A549 (cell line): Measurements from ENCODE around the gene PTPRN2. TPM values are rescaled to one million over a fixed set of nuclear protein-coding genes. Genes with fewer than 3 reads are reported as not detected.

Source experiments
- ATAC-seq, 2 experiments: fragments of 200-7000 bp in 1 of 2; fragments of >200 bp in 1 of 2; cut with Nextera tagmentation in 1 of 2; cut with Tn5 transposase in 1 of 2; 3 replicates each; pipeline versions ENCODE4 v1.8.0 to v1.9.1; 2018 to 2020; ENCODE audit warnings: mild to moderate bottlenecking in 1 of 2, moderate library complexity in 1 of 2
- CTCF ChIA-PET: fragments of 300-600 bp; sonication (Branson Sonifier 250); formaldehyde crosslinking; extraction: SDS; loops from one replicate; lab custom pipeline; 2021; ENCODE audit warnings: antibody characterized with exemption, inconsistent platforms; lab: Yijun Ruan, JAX
- POLR2A ChIA-PET: fragments of 350-600 bp; formaldehyde crosslinking; extraction: SDS; loops from one replicate; lab custom pipeline; 2021; ENCODE audit warnings: antibody characterized with exemption, inconsistent platforms; lab: Yijun Ruan, JAX
- DNase-seq, 2 experiments: peaks; one replicate each; pipeline versions ENCODE4 v3.0.0 to v3.0.0-alpha.2; 2011 to 2016; ENCODE audit warnings: low read depth in 1 of 2, low spot score in 1 of 2
- FAIRE-seq: peaks from 2 replicates; lab custom pipeline; 2011; peaks lifted over from hg19 to GRCh38; lab: Jason Lieb, UNC
- H3K27ac ChIP-seq, 2 experiments: fragments of >200 bp; sonication (Bioruptor Twin); formaldehyde crosslinking; 3 replicates each; pipeline ENCODE4 v1.5.1; 2016 to 2017
- H3K4me1 ChIP-seq: fragments of >200 bp; sonication (Bioruptor Twin); formaldehyde crosslinking; 3 replicates; pipeline ENCODE4 v1.6.1; 2016
- H3K4me2 ChIP-seq: fragments of >200 bp; sonication (Bioruptor Twin); formaldehyde crosslinking; 3 replicates; pipeline ENCODE4 v1.6.1; 2016
- H3K4me3 ChIP-seq: fragments of >200 bp; sonication (Bioruptor Twin); formaldehyde crosslinking; 3 replicates; pipeline ENCODE4 v1.5.1; 2016
- H3K9me3 ChIP-seq: fragments of >200 bp; sonication (Bioruptor Twin); formaldehyde crosslinking; 3 replicates; pipeline ENCODE4 v1.6.1; 2016
- BHLHE40 ChIP-seq: IDR thresholded peaks from 2 replicates; pipeline ENCODE4 v1.6.1; 2012; ENCODE audit warnings: low read depth, low read length, inconsistent platforms
- CBX8 ChIP-seq: fragments of 200-600 bp; sonication (generic); IDR thresholded peaks from 2 replicates; pipeline ENCODE4 v1.6.1; 2016
- CEBPB ChIP-seq, 2 experiments: fragments of >200 bp in 1 of 2; sonication (Bioruptor Twin) in 1 of 2; formaldehyde crosslinking in 1 of 2; IDR thresholded peaks; 2 replicates each; pipeline ENCODE4 v1.6.1; 2012 to 2016
- CHD4 ChIP-seq: fragments of 200-600 bp; sonication (generic); IDR thresholded peaks from 2 replicates; pipeline ENCODE4 v1.6.1; 2016; ENCODE audit warnings: antibody characterized with exemption, mild to moderate bottlenecking, borderline replicate concordance
- EP300 ChIP-seq, 2 experiments: fragments of >200 bp; sonication (Bioruptor Twin); formaldehyde crosslinking; IDR thresholded peaks; 2 replicates in 1 of 2; 3 replicates in 1 of 2; pipeline ENCODE4 v1.6.1; 2016 to 2017
- FOXS1 ChIP-seq: fragments of 250-450 bp; sonication (Bioruptor Pico); IDR thresholded peaks from 2 replicates; pipeline ENCODE4 v1.5.0; 2020; ENCODE audit warnings: mild to moderate bottlenecking, moderate library complexity
- HEYL ChIP-seq: fragments of 250-450 bp; sonication (Bioruptor Pico); IDR thresholded peaks from 2 replicates; pipeline ENCODE4 v1.8.0; 2021; ENCODE audit warnings: mild to moderate bottlenecking, moderate library complexity
- JUNB ChIP-seq: fragments of >200 bp; sonication (Bioruptor Twin); formaldehyde crosslinking; IDR thresholded peaks from 2 replicates; pipeline ENCODE4 v1.6.1; 2016
- KDM1A ChIP-seq: fragments of 200-600 bp; sonication (generic); IDR thresholded peaks from 2 replicates; pipeline ENCODE4 v1.6.1; 2016; ENCODE audit warnings: low read depth, mild to moderate bottlenecking
- KDM5A ChIP-seq: fragments of 200-600 bp; sonication (generic); IDR thresholded peaks from 2 replicates; pipeline ENCODE4 v1.6.1; 2016; ENCODE audit warnings: antibody characterized with exemption, mild to moderate bottlenecking
- MAZ ChIP-seq: fragments of 150-350 bp; IDR thresholded peaks from 2 replicates; pipeline ENCODE4 v1.6.1; 2014; ENCODE audit warnings: antibody characterized with exemption, low read depth, low read length, borderline replicate concordance
- MYC ChIP-seq: IDR thresholded peaks from 2 replicates; pipeline ENCODE4 v1.6.1; 2012; ENCODE audit warnings: mild to moderate bottlenecking, inconsistent platforms, low read length, improper control_type of control experiment, borderline replicate concordance
- PHF8 ChIP-seq: fragments of 200-600 bp; sonication (generic); IDR thresholded peaks from 2 replicates; pipeline ENCODE4 v1.6.1; 2016; ENCODE audit warnings: low read depth, mild to moderate bottlenecking, antibody characterized with exemption, moderate library complexity, borderline replicate concordance
- POLR2AphosphoS2 ChIP-seq: conservative IDR thresholded peaks from 2 replicates; pipeline ENCODE4 v1.6.1; 2012; ENCODE audit warnings: low read length, improper control_type of control experiment, inconsistent platforms
- RAD21 ChIP-seq, 2 experiments: fragments of >200 bp in 1 of 2; sonication (Bioruptor Twin) in 1 of 2; formaldehyde crosslinking in 1 of 2; IDR thresholded peaks in 1 of 2; conservative IDR thresholded peaks in 1 of 2; 2 replicates in 1 of 2; 3 replicates in 1 of 2; pipeline ENCODE4 v1.6.1; 2012 to 2018; ENCODE audit warnings: inconsistent platforms in 1 of 2
- RCOR1 ChIP-seq: fragments of 150-350 bp; IDR thresholded peaks from 2 replicates; pipeline ENCODE4 v1.6.1; 2014; ENCODE audit warnings: antibody characterized with exemption, low read length, low read depth
- RFX5 ChIP-seq: fragments of 450-650 bp; IDR thresholded peaks from 2 replicates; pipeline ENCODE4 v1.7.1; 2014; ENCODE audit warnings: antibody characterized with exemption, mild to moderate bottlenecking, moderate library complexity
- ZFP36 ChIP-seq: fragments of 450-650 bp; IDR thresholded peaks from 2 replicates; pipeline ENCODE4 v1.6.1; 2014; ENCODE audit warnings: borderline replicate concordance; ENCODE audit not compliant: partially characterized antibody
- ZNF302 ChIP-seq: fragments of 250-450 bp; sonication (Bioruptor Pico); IDR thresholded peaks from 2 replicates; pipeline ENCODE4 v1.9.0; 2021; ENCODE audit warnings: inconsistent platforms, mild to moderate bottlenecking, moderate library complexity
- WGBS: methylation state at CpG from one replicate; pipeline ENCODE4 v1.1.6; 2017; ENCODE audit errors: missing lambda C conversion rate; 5-methylcytosine and 5-hydroxymethylcytosine counted together
- polyA plus RNA-seq, 4 experiments: library from polyadenylated mRNA; depleted of rRNA in 3 of 4; stranded (reverse); fragments of >200 nt; fragmentation: RNase III in 1 of 4; extraction: RNeasy Plus Mini Kit Qiagen cat#74134 plus additional on column Dnase treatment in 1 of 4; gene quantifications; 2 replicates in 3 of 4; 3 replicates in 1 of 4; pipeline ENCODE4 v1.2.3, GENCODE V29; 2011 to 2017
- TF ChIP-seq, protein P1 (sequence below): IDR thresholded peaks from 2 replicates; pipeline ENCODE4 v1.6.1; 2012
- TF ChIP-seq, protein P2 (sequence below): fragments of >200 bp; sonication (Bioruptor Twin); formaldehyde crosslinking; IDR thresholded peaks from 3 replicates; pipeline ENCODE4 v1.5.1; 2016
- TF ChIP-seq, protein P3 (sequence below): fragments of 250-450 bp; sonication (Bioruptor Pico); IDR thresholded peaks from 2 replicates; pipeline ENCODE4 v1.5.0; 2020; ENCODE audit warnings: low read depth, mild to moderate bottlenecking, moderate library complexity

Gene PTPRN2
- polyA plus RNA-seq, 2 of the 4 experiments (the other 2 are of a cell fraction) = 0.41 to 1.2 TPM

DNA sequence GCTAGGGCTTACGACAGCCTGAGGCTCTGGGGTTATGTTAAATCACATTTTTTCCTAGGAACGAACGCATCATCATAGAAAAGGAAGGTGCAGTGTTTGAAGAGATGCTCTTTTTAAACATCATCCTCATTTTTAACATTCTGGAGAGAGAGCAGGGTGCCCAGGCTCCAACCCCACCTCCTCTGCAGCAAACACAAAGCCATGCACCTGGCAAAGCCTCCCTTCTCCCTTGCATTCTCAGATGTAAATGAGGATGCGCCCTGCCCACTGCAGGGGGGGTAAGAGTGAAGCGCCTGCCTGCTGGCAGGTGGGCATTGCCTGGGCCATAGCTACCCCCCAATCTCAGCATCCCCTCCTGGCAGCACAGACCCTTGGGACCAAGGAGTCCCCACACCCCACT, 92.4 kb downstream of the PTPRN2 start:
- ChIA-PET CTCF (interaction anchor here (0.6 to 0.9 kb wide), 2 partner anchors 23 to 482 kb away, joined by 3 read pairs; no protein-coding TSS in a partner anchor), POLR2A (no interaction called here)
- H3K4me1 ChIP-seq = peaks cover 21% of the 10 kb centered on the region
- FAIRE-seq = no peak
- no peak for ATAC-seq
- WGBS = 74% methylated on average over 5 of the region's 5 CpGs
- TF ChIP-seq MAZ = no peak
- TF ChIP-seq, protein P1, sequence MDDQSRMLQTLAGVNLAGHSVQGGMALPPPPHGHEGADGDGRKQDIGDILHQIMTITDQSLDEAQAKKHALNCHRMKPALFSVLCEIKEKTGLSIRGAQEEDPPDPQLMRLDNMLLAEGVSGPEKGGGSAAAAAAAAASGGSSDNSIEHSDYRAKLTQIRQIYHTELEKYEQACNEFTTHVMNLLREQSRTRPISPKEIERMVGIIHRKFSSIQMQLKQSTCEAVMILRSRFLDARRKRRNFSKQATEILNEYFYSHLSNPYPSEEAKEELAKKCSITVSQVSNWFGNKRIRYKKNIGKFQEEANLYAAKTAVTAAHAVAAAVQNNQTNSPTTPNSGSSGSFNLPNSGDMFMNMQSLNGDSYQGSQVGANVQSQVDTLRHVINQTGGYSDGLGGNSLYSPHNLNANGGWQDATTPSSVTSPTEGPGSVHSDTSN = no peak
- TF ChIP-seq JUNB = no peak
- no peak for TF ChIP-seq BHLHE40
- no peak for TF ChIP-seq MYC
- no peak for TF ChIP-seq RCOR1
- no peak for TF ChIP-seq CBX8
- no peak for TF ChIP-seq ZFP36
- no peak for TF ChIP-seq KDM1A
- no peak for TF ChIP-seq KDM5A
- TF ChIP-seq CHD4 = no peak
- no peak for TF ChIP-seq RFX5
- no peak for TF ChIP-seq ZNF302
- no peak for TF ChIP-seq FOXS1 (CRISPR knock-in tag)
- no peak for TF ChIP-seq PHF8
- no peak overlapping the region for H3K27ac ChIP-seq
- H3K4me3 ChIP-seq = no peak overlapping the region
- no peak overlapping the region for H3K4me2 ChIP-seq
- no peaks in the 10 kb centered on the region for H3K9me3 ChIP-seq
- DNase-seq = no peak

DNA sequence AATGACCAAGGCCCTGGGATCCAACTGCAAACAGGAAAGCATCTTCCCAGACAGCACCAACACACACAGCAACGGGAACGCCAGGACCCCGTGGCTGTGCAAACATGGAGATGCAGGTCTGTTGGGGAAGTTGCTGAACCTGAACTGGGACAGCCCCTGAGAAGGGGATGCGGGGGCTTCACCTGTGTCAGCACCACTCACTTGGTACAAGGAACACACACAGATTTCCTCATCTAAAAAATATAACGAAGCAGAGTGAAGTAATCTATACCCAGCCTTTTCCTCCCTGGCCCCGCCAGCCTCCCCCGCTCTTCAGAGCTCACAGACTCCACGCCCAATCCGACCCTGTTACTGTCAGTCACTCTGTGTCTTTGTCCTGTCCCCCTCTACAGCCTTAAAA, 93.0 kb downstream of the PTPRN2 start:
- TF ChIP-seq HEYL (CRISPR knock-in tag) (no peak), POLR2AphosphoS2 (no peak), MYC (no peak), EP300 (IDR thresholded peaks at IDR 0.05) (no peak), CEBPB (IDR thresholded peaks at IDR 0.05) (no peak)
- TF ChIP-seq, all 56 proteins: peak for 0
- H3K4me2 ChIP-seq = no peak overlapping the region
- H3K9me3 ChIP-seq = no peaks in the 10 kb centered on the region
- WGBS = 69% methylated on average over 9 of the region's 9 CpGs
- ChIA-PET POLR2A (no interaction called here), CTCF (interaction anchor here (1.0 to 1.3 kb wide), 2 partner anchors 48 to 78 kb away, joined by 3 read pairs; no protein-coding TSS in a partner anchor)
- H3K27ac ChIP-seq = no peak overlapping the region
- peaks cover 21% of the 10 kb centered on the region for H3K4me1 ChIP-seq
- DNase-seq (no peak), ATAC-seq (no peak), FAIRE-seq (no peak)
- H3K4me3 ChIP-seq = no peak overlapping the region

DNA sequence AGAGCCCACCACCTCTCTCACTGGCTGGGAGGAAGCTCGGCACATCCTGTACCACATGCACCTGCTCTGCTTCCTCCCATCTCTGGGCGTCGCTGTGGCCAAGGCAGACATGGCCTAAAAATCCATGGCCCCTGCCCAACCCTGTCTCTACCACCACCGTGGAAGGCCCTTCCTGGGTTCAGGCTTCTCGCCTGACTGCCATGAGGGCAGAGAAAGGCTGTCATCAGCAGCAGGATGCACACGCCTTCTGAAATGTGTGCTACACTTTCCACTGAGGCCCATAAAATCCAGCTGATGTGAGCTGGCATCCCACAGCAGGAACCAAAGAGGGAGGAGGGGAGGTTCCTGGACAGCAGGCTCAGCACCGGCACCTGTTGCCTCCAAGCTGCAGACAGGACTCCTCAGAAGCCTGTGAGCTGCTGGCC, 93.4 kb downstream of the PTPRN2 start:
- Histone ChIP-seq H3K4me2 (no peak overlapping the region), H3K4me1 (peaks cover 20% of the 10 kb centered on the region), H3K27ac (no peak overlapping the region), H3K4me3 (no peak overlapping the region), H3K9me3 (no peaks in the 10 kb centered on the region)
- ATAC-seq = peak; percentile 49 to 72; a peak in 4 of 6 replicates
- FAIRE-seq = no peak
- 53% methylated on average over 6 of the region's 7 CpGs for WGBS
- ChIA-PET POLR2A (no interaction called here), CTCF (interaction anchor here (1.0 to 1.3 kb wide), 2 partner anchors 49 to 78 kb away, joined by 3 read pairs; no protein-coding TSS in a partner anchor)
- TF ChIP-seq, protein P2, sequence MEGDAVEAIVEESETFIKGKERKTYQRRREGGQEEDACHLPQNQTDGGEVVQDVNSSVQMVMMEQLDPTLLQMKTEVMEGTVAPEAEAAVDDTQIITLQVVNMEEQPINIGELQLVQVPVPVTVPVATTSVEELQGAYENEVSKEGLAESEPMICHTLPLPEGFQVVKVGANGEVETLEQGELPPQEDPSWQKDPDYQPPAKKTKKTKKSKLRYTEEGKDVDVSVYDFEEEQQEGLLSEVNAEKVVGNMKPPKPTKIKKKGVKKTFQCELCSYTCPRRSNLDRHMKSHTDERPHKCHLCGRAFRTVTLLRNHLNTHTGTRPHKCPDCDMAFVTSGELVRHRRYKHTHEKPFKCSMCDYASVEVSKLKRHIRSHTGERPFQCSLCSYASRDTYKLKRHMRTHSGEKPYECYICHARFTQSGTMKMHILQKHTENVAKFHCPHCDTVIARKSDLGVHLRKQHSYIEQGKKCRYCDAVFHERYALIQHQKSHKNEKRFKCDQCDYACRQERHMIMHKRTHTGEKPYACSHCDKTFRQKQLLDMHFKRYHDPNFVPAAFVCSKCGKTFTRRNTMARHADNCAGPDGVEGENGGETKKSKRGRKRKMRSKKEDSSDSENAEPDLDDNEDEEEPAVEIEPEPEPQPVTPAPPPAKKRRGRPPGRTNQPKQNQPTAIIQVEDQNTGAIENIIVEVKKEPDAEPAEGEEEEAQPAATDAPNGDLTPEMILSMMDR = 0 out of 3 replicates have a peak, but pooled peaks have one; percentile 7
- TF ChIP-seq, protein P3, sequence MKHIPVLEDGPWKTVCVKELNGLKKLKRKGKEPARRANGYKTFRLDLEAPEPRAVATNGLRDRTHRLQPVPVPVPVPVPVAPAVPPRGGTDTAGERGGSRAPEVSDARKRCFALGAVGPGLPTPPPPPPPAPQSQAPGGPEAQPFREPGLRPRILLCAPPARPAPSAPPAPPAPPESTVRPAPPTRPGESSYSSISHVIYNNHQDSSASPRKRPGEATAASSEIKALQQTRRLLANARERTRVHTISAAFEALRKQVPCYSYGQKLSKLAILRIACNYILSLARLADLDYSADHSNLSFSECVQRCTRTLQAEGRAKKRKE = no peak
- peak in 1 of 2 experiments; percentile 49; a peak in 3 of 5 replicates for TF ChIP-seq RAD21 (conservative IDR thresholded peaks at IDR 0.05 in 1 of 2, IDR thresholded peaks at IDR 0.05 in 1 of 2)
- DNase-seq = peak in 1 of 2 experiments; percentile 33
